Glomerular visceral epithelial cell (primary cell): Measurements from ENCODE around the gene LACC1.

ENCODE experiments used
- DNase-seq: peaks from one replicate; pipeline ENCODE4 v3.0.0-alpha.2; 2016; ENCODE audit errors: extremely low spot score

LACC1 gene

DNA sequence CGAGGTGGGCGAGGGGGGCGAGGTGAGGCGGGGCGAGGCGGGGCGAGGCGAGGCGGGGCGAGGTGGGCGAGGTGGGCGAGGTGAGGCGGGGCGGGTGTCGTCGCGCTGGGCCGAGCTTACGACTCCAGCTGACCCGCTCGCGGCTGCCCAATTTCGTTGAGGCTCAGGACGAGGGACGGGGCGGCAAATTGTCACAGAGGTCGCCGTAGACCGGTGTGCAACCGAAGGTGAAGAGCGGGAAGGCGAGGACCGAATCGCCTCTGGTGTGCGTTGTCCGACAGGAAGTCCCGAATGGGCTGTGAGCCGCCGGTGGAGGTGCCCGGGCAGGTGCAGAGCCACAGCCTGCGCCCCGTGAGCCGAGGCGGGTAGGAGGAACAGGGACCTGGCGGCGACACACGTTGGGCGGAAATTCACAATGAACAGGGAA lies at the start of gene LACC1:
Gene LACC1 (plus strand): TSS at position 150 of the 427 bp plus-strand sequence. CDS start 1,082 bp downstream, outside the sequence.
- DNase-seq = no peak

DNA sequence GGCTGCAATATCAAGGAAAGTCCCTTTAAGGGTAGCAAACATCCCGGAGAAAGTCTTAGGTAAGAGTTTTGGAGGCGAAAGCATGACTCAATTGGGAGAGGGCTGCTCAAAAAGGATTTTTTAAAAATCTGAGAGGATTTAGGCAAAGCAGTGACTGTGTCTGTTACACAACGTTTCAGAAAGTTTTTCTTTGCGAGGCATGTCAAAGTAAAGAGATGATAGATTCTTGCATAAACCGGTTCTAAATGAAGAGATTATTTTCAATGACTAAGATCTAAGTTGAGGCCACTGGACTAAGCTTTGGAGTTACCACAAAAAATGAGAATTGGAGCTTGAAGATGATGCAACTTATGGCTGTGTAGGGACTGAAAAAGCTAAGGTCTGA lies 49.2 kb upstream of the LACC1 start:
- no peak for DNase-seq

DNA sequence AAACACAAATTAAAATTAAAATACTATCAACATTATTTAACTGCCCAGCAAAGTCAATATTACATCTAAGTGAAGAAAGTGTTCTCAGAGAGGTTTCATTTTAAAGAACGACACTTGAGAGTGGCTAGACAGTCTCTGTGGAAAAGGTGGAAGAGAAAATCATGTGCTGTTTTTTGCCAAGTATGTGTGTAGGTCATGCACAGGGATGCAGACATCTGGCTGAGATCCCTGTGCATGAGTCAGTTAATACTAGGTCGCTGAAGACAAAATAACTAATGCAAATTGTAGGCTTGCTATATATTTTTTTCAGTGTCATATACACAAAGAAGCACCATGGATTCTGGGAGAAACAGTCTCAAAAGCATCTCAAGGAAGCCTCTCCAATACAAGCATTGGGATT lies 48.6 kb upstream of the LACC1 start:
- no peak for DNase-seq

DNA sequence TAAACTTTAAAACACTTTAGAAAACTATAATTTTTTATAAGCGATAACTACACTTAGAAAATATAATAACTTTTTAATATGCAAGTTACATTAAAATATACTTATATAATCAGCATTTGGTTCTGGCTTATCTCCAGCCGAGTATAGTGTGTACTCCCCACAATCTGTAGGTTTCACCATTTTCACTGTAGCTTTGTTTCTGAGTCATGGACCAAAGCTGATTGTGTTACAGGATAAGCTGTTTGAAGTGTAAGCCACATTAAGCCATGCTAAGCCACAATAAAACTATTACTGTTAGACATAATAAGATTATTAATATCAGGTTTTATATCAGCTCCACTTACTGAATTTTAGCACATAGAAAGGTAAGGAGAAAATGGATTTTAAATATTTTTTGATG lies 44.0 kb upstream of the LACC1 start:
- no peak for DNase-seq

DNA sequence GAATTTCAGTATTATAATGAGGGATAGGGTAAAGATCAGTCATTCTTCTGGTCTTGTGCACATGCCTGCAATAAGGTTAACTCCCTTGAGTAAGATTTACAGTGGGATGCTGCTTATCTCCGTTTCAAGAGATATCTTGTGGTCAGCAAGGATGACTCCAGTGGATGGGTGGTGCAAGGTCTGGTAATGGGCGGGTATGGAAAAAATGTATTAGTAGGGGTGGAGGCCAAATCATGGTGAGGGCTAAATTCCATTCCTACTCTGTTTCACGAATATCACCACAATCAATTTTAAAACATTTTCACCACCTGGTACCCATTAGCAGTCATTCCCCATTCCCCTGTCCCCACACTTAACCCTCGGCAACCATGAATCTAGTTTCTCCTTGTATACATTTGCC lies 40.8 kb upstream of the LACC1 start:
- no peak for DNase-seq

DNA sequence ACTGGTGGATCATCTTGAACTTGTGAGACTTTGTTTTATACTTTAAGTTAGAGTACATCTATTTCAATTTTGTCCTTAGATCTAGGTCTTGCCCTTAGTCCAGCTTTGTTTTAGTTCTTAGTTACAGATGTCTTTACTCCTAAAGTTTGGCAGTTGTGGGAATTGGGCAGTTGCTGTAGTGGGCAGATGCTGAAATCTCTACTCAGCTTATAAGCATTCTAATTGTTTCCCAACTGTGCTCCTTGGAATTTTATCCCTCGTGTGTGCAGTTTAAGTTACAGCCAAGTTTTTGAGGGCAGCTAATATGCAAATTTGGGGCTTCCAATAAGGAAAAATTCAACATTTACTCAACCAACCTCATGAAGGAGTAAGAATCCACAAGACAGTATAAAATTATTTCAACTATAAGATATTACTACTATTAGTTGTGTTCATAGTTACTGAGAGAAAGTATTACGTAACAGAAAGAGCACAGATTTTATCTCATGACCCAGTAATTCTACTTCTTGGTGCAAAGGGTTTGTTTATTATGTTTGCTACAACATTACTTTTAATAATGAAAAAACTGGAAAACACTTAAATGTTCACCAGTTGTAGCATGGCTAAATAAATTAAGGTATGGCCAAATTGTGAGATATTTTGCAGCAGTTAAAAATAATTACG lies 33.1 kb upstream of the LACC1 start:
- DNase-seq = no peak

DNA sequence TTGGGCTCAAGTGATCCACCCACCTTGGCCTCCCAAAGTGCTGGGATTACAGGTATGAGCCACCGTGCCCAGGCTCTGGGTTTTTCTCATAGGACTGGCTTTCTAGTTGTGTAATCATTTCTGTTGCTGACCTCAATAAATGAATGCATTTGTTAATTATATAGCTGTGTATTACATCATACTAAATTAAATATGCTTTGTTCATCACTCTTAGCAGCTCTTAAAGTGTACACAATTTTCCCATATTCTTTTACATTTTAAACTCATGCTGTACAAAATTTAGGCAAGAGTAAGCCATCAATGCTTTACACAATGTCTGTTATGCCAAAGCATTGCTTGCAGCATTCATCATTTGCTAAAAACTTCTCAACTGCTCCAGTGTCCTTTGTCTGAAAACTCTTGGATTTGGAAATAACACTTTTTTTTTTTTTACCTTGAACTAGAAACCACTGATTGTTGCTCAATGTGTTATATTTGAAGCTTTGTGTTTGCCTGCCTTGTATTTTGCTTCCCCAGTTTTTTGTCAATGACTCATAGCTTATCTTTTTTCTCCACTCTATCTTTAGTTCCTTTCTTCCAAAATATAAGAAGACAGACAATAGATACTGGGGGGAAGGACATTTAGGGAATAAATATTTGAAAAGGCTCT lies 31.6 kb upstream of the LACC1 start:
- DNase-seq = no peak

DNA sequence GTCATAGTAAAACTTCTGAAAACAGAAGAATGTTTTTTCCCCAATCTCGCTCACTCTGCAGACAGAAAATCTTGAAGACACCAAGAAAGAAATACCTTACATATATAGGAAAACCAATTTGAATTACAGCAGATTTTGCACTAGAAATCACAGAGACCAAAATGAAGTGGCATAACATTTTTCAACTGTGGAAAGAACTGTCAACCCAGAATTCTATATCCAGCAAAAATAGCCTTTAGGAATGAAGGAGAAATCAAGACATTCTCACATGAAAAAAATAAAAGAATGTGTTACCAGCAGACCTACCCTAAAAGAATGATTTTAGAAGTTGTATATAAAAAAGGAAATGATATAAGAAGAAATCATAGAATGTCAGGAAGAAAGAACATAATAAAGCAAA lies 28.8 kb upstream of the LACC1 start:
- no peak for DNase-seq

DNA sequence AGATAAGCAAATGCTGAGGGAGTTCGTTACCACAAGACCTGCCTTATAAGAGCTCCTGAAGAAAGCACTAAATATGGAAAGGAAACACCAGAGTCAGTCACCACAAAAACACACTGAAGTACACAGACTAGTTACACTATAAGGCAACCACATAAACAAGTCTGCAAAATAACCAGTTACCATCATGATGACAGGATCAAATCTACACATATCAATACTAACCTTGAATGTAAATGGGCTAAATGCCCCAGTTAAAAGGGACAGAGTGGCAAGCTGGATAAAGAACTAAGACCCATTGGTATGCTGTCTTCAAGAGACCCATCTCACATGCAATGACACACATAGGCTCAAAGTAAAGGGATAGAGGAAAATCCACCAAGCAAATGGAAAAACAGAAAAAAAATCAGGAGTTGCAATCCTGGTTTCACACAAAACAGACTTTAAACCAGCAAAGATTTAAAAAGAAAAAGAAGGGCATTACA lies 26.7 kb upstream of the LACC1 start:
- no peak for DNase-seq

DNA sequence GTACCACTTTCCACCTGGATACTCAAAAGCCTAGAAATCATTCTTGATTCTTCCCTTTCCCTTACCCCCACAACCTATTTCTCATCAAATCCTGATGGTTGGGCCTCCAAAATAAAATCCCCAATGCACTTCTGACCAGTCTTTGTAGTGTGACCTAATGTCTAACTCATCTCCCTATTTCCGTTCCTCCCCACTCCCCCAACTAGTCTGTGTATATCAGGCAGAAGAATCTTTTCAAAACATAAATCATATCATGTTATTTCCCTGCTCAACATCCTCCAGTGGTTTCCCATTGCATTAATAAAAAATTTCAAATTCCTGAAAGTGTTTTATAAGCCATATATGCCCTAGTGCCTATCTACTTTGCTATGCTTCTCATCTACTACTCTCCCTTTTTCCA lies 17.8 kb upstream of the LACC1 start:
- DNase-seq = no peak

DNA sequence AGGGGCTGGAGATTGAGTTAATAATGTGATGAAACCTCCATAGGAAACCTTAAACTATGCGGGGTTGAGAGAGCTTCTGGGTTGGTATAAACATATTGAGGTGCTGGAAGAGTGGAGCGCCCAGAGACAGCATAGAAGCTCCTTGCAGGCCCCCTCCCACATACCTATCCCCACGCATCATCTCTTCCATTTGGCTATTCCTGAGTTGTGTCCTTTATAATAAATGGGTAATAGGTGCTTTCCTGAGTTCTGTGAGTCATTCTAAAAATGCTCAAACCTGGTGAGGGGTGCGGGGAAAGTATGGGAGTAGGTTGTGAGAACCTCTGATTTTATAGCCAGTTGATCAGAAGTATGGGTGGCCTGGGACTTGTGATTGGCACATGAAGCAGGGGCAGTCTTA lies 14.8 kb upstream of the LACC1 start:
- DNase-seq = no peak

DNA sequence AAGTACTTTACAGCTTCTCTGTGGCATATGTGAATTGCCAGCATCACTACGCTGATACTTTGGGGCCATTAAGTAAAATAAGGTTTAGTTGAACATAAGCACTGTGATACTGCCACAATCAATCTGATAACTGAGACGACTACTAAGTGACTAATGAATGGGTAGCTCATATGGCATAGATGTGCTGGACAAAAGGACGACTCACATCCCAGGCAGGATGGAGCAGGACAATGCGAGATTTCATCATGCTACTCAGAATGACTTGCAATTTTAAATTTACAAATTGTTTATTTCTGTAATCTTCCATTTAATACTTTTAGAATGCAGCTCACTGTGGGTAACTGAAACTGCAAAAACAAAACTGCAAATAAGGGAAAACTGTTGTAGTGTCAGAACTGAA lies 13.8 kb upstream of the LACC1 start:
- DNase-seq = peak; percentile 16

DNA sequence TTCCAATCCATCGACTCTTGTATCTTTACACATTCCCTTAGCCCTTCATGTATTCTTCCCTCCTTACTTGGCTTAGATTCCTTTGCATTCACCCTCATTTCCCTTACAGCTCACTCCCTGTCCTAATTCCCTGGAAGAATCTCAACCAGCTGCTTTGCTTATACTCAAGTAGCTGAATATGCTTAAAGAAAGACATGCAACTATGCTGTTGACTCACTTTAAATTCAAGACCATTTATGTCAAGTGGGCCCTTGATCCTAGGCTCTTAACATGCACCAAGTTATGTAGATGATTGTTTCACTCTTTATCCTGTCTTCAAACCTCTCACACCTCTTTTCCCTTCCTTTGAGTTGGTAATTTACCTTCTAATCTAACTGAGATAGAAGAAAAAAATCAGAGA lies 7.5 kb upstream of the LACC1 start:
- no peak for DNase-seq

DNA sequence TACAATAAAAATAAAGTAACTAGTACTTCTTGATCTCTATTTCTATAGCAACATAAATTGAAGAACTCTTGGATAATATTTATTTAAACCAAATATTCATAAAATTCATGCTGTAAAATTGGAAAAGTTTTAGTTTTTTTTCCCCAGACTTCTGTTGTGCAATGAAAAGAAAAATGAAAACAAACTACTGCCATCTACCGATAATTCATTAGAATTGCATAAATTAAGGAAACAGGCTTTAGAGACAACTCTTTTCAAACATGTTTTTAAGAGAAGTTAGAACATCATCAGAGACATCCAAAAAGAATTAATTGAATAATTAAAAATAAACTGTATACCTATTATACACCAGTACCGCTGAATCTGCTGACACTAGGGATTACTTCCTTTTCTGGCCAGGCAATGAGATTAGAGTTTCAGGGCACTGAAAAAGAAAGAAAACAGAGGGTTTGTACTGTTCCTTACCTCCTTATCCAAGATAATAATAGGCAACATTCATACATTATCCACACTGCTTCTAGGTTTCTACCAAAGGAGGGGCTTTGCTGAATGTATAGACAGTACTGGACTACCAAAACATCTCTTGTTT lies 5.1 kb upstream of the LACC1 start:
- DNase-seq = no peak

DNA sequence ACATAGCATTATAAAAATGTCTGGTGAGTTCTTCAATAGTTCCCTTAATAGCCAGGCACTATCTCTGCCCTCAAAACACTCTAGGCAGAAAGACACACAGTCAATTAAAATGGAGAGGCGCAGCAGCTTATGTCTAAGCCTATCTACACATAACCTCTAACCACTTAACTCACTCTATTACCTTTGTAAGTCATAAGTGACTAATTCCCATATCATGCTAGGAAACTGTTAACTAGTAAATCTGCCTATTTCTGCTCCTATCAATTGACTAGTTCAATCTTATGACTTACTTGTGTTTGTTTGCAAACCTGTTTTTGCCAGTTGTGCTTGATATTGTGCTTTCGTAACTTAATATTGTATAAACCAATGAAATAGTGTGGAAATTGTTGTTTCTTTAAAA lies 3.3 kb upstream of the LACC1 start:
- DNase-seq = no peak

DNA sequence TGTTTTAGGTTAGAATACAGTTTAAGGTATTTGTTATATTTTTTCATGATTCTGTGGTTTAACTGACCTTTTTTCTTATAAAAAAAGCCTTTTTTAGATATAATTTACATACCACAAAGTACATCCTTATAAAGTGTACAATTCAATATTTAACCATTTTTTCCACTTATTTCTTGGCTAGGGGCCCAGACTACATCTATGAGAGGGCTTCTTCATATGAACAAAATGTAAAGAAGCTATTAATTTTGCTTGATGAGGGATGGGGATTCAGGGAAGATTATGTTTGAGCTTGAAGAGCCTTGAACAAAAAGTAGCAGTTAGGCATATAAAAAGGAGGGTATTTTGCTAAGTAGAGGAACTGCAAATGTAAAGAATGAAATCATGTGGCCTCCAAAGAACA lies 2.4 kb upstream of the LACC1 start:
- no peak for DNase-seq

DNA sequence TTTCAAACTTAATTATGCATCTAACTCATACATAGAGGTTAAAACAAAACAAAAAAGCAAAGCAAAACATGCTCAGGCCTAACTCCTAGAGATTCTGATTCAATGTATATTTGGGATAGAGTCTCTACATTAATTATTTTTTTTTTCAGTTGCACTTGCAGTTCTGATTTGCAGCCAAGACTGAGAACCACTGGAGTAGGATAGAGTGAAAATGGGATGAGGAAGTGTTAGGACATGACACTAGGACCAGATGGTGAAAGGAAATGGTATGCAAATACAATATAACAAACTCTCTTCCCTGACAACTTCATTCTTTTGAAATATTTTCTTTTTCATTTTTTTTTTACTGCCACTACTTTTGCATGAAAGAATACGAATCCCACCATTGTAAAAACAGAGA lies 1.9 kb upstream of the LACC1 start:
- DNase-seq = no peak

DNA sequence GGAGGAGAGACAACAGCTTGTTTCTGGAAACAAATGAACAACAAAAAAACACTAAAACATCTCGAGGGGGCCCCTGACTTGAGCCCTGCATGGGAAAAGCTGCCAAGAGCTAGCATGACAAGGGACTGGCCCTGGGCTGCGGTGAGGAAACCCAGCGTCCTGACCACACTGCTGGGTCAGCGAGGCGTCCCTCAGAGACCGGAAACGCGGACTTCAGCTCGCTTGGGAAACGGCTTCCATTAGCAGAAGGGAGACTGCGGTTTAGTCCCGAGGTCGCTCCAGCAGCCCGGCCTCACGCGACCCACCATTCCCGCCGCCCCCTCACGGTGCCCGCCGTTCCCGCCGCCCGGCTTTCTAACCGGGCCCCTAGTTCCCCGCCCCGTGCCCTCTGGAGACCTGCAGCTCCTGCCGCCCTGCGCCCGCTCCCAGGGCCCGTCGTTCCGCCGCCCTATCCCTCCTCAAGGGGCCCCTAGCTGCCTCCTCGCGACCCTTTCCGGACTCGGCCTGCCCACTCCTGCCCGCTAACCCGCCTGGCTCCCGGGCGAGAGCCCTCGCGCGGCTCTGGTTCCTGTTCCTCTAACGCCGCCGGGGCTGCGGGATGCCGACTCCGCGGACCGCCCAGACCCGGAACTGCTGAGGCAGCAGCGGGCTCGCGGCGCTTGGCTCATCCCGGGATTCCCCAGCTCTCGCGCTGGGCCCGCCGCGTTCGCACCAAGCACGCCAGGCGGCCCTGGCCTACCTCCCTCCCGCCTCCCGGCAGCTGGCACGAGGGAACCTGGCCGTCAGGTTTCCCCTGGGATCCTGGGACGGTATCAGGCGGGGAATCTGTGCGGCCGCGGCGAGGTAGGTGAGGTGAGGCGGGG lies 581 bp upstream of the LACC1 start, which contains the start of gene CCDC122:
Gene CCDC122 (minus strand): TSS at position 849 of the 863 bp plus-strand sequence. CDS start 10,364 bp downstream, outside the sequence.
- DNase-seq = peak; percentile 88

DNA sequence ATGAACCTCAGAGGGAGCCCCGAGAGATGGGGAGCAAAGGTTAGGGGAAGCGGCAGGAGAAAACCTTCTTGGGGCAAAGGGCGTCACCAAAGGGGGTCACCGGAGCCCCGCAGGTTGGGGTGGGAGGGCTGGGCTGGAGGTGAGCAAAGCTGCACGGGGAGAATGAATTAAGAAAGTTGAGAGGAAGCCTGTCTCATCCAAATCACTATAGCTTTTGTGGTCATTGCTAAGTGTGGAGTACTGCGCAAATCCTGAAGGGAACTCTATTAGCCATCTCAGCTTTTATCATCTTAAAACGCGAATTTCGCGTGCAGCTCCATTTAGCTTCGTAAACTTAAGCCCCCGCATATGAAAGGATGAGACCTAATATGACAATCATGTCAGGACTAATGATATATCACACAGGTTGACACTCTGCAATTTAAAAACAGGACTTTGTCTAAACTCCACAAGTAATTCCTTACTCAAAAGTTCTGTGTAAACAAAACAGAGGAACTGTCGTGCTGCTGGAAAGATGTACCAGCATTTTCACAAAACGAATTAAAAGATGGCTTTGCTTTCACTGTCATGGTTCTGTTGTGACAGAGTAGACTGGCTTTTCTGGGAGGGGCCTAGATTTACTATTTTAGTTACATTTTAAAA lies 631 bp downstream of the LACC1 start:
- DNase-seq = no peak

DNA sequence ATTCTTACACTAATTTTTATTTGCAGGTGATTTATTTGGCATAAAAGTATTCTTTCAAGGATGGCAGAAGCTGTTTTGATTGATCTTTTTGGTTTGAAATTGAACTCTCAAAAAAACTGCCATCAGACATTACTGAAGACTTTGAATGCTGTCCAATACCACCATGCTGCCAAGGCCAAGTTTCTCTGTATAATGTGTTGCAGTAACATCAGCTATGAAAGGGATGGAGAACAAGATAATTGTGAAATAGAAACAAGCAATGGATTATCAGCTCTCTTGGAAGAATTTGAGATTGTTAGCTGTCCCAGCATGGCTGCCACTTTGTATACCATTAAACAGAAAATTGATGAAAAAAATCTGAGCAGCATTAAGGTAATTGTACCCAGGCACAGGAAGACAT lies 1.2 kb downstream of the LACC1 start:
- DNase-seq = no peak

DNA sequence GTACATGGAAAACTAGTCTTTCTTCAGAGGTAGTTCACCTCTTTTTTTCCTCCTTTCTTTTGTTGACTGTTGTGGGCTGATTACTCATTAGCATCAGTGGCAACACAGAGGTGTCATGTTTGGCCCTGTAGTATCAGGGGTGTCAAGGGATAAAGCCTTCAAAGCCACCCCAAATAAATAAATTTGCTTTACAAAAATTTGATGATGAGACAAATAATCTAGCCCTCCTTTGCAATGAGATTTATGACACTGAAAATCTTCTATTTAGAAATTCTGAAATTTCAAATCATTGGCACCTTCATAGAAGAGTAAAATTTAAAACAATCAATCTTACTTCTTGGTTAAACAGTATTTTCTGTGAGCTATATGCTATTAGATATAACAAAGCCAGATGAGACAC lies 1.9 kb downstream of the LACC1 start:
- DNase-seq = no peak

DNA sequence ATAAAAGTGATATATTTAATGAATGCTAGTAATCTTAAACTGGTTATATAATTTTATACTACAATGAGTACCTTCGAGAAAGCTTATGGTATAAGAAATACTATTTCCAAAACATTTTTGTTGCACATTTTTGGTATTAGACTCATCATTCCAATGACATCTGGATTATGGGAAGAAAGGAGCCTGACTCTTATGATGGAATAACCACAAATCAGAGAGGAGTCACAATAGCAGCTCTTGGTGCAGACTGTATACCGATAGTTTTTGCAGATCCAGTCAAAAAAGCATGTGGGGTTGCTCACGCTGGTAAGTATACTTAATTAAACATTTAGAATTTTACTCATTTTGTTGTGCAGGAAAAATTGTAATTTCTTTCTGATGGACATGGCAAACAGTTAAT lies 3.9 kb downstream of the LACC1 start:
- DNase-seq = no peak
